NCI-H1694 (cell line): ENCODE data around the gene CRYGA.
"Not testable (repeated sequence)": the region's sequence is repeated elsewhere in the genome, so short reads cannot be mapped to it uniquely, and the experiment has no call there.

Source experiments
- DNase-seq: peaks from one replicate; lab custom pipeline; 2025; lab: John Stamatoyannopoulos, UW

The CRYGA gene

DNA sequence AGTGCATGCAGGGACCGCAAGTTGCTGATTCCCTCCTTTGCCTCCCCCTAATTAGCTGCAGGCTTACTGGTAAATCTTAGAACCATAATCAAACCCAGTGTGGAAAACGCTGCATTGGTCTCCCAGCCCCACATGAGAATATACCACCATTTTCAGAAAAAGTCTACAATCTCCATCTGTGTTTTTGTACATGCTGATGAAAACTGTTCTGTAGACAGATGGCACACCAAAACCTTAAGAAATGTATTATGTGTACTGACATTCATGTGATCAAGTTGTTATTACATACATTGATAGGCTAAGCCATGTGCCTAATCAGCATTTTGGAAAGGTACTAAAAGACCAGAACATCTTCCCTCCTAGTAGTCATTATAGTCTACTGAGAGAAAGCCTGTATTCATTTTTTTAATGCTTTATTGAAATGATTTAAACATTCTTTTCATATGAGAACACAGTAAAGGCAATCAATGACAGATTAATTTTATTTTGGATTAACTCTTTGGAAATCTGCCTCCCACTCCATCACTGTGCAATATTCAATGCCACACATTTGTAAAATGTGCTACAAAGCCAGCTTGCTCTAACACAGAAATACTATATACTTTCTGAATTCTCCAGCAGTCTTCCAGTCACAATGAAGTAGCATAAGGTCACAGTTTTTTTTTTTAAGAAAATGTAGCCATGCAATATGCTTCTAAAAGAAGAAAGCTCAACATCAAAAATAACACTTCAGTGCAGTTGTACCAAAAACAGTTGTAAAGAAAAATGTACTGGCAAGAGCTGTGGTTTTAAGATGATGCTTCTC lies 1.8 kb upstream of the CRYGA start:
- no peak for DNase-seq

DNA sequence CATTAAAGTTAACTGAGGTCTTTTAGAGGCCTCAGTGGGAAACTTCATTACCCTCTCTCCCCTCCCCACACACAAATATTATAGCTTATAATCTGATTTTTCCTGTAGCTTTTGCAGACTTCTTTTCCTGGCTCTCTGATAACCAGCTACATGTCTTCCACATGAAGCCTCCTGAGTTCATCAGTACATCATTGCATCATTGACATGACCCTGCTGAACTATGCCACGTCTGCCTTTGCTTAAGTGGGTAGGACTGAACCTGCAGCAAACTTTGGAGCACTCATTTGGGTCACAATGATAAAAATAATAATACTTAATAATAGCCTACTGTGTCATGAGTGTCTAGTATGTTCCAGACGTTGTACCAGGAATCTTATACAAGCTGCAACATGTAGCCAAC lies 7.0 kb downstream of the CRYGA start:
- DNase-seq: no peak

- no peak for DNase-seq
These were observed 10.2 kb downstream of the CRYGA start for GRCh38 chr2:208153156-208153555.

DNA sequence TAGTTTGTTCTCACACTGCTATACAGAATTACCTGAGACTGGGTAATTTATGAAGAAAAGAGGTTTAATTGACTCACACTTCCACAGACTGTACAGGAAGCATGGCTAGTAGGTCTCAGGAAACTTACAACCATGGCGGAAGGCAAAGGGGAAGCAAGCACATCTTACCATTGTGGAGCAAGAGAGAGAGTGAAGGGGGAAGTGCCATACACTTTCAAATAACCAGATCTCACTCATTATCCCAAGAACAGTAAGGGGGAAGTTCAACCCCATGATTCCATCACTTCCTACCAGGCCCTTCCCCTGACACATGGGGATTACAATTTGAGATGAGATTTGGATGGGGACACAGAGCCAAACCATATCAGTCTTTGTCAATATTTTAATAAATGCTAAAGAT lies 12.4 kb downstream of the CRYGA start:
- no peak for DNase-seq

- DNase-seq: no peak
These were observed 13.3 kb downstream of the CRYGA start for GRCh38 chr2:208150094-208150493.

DNA sequence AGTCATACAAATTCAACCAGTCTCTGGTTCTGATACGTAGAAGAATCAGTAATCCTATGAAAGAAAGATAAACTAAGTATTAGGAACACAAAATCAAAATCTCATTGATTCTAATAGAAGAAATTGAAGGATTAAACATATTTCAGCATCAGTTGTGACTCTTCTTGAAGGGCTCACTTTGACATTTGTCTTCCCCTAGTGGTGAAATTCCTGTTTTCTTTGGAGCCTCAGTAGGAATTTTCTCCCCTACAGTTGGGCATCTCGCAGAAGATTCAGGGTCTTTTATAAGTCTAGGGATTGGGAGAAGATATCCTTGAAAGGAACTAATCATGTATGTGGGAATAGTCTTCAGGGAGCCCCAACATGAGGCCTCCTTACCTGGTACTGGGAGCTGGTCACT lies 14.6 kb downstream of the CRYGA start:
- no peak for DNase-seq

GRCh38 chr2:208147759-208148158 lies 15.6 kb downstream of the CRYGA start:
- no peak for DNase-seq

DNA sequence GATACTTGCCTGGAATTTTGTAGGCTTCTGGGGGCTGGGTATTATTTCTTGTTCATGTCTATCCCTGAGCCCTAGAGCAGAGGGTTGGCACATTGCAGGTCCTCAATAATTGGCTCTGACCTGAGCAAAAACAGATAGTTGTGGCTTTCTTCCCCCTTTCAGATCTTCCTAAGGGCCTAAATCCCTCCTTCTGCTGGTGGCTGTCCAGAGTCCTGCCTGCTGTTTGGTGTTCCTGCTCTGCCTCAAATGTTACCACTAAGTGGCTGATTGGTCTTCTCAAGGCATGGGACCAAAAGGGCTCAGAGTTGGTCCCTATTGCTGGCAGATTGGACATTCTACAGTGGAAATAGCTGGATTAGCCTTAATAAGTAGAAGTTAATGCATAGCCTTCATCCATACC lies 16.4 kb downstream of the CRYGA start:
- no peak for DNase-seq

- DNase-seq: no peak
These were observed 17.4 kb downstream of the CRYGA start, which contains the start of gene CRYGB for GRCh38 chr2:208146006-208146405. Gene CRYGB, minus strand, starts transcription at chr2:208146158. Its CDS starts 38 bp downstream, at chr2:208146120.

DNA sequence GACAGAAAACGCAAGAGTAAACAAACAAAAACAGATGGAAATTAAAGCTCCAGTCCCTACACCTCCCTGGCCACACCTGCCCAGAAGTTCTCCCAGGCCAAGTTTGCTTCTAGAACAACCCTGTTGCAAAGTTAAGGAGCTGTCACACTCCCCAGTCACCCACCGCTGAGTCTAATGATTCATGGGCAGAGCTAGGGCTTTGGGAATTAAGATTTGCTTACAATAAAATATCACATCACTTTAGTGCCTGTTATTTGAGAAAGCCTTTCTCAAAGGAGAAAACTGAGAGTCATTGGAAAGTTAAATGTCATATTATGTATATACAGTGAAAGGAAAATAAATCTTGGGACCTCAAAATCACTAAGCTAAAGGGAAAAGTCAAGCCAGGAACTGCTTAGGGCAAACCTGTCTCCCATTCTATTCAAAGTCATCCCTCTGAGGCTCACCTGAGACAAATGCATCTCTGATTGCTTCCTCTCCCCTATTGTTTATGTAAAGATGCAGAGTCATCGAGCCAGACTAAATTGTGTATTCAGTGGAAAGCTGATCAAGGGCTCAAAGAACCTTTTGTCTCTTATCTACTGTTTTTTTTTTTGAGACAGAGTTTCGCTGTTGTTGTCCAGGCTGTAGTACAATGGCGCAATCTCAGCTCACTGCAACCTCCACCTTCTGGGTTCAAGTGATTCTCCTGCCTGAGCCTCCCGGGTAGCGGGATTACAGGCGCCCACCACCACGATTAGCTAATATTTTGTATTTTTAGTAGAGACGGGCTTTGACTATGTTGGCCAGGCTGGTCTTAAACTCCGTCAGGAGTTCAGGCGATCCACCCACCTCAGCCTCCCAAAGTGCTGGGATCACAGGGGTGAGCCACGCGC lies 20.2 kb downstream of the CRYGA start:
- no peak for DNase-seq

DNA sequence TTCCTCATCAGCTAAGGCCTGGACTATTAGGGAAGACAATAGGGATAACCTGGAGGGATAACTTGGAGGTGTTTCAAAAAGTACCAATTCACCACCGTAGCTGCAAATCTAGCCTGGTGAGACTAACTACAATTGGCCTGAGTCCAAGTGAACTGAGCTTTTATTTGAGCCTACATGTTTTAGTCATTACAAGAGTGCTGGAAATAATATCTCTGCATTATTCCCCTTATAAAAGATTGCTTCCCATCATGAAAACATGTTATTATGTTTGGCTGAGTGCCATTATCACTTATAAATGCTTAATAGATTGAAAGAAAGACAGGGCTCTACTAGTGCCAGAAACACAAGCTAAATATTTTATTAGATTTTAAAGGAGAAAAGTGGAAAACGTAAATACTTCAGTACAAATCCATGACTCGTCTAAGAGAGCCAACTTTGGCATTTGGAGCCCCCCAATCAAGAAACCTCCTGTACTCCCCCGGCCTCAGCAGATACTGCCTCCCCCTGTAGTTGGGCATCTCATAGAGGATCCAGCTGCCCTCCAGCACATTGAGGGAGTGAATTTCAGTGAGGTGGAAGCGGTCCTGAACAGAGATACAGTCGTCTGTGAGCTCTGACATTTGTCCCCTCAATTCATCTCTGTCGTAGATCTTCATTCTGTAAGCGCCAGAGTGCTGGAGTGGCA lies 21.0 kb downstream of the CRYGA start:
- peak; percentile 59 for DNase-seq

DNA sequence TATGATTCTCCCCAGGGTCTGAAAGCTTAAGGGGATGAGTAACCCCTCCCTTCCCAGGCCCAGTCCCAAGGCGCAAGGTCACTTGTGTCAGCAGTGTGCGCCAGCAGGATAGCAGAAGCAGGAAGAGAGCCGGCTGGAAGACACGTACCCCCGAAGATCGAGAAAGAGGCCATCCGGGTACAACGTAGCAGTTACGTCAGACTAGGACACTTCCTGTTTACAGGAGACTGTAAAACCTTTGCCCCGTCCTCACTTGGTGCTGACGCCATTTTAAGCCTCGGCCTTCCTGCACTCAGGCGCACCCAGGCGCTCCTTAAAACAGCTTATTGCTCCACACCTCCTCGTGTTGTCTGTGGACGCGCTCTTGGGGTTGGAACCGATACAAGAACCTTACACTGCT lies 23.9 kb downstream of the CRYGA start:
- DNase-seq: no peak

GRCh38 chr2:208138334-208138733 lies 25.1 kb downstream of the CRYGA start:
- not testable (repeated sequence) for DNase-seq

DNA sequence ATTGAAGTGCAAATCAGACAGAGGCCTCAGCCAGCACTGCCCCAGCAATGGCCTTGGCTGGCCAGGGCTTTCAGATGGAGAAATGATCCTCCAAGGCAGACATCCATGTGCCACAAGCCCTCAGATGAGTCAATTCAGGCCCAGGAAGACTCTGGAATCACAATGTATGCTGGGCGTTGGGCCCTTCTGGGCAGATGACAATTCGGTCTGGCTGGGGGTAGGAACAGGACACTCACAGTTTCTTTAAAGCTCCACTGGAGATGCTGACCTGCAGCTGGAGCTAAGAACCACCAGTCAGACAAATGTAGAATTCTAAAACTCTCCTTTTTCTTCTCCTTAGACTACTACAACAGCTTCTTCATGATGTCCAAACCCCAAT lies 26.7 kb downstream of the CRYGA start:
- DNase-seq: no peak

DNA sequence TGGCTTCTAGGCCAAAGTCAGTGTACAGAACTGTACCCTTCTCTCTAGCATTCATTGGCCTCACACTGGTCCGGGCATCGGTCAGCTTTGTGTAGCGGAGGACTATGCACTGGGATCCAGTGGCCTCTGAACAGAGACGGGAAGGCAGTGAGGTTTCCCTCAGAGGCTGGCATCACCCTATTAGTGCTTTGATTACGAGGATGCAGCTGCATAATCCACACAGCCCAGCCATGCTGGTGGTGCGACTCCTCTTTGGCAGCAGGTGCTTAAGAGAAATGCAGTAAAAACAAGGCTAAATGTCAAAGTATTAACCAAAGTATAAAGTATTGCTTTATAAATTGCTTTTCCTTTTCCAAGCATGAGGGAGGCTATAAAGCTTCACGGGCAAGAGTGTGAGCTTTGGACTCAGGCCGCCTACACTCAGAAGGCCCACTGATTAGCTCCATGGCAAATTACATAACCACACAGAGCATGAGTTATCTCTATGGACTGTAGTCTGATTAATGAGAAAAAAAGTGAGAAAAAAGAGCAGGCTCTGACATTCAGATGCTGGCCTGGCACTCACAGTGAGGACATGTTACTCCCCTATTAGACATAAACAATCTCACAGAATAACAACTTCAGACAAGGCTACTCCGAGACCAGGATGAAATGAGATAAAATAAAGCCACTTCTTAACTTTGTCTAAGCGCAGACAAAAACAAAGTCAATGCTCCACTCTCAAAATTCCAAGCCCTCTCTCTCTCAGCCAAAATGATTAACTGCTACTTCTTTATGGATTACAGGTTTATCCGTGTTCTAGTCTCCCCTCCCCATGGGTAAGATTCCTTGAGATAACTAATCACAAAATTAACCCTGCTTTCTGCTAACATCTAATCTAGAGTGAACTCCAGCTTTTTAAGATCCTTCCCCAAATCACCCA lies 27.3 kb downstream of the CRYGA start:
- no peak for DNase-seq

- DNase-seq: no peak
These were observed 28.3 kb downstream of the CRYGA start for GRCh38 chr2:208134928-208135586.

DNA sequence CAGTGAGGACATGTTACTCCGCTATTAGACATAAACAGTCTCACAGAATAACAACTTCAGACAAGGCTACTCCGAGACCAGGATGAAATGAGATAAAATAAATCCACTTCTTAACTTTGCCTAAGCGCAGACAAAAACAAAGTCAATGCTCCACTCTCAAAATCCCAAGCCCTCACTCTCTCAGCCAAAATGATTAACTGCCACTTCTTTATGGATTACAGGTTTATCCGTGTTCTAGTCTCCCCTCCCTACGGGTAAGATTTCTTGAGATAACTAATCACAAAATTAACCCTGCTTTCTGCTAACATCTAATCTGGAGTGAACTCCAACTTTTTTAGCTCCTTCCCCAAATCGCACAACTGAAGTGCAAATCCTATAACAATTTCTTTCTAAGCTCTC lies 32.7 kb downstream of the CRYGA start:
- DNase-seq: no peak

GRCh38 chr2:208129744-208130711 lies 33.4 kb downstream of the CRYGA start, which contains the start of gene CRYGC:
Gene CRYGC, minus strand, starts transcription at chr2:208129828. Its CDS starts 36 bp downstream, at chr2:208129792.
- no peak for DNase-seq

GRCh38 chr2:208128136-208128535 lies 35.3 kb downstream of the CRYGA start:
- no peak for DNase-seq

GRCh38 chr2:208127090-208127489 lies 36.3 kb downstream of the CRYGA start:
- DNase-seq: no peak
